Ishikawa (cell line): Measurements from ENCODE around the gene EPS8L3.

Experiments used
- CEBPB ChIP-seq: IDR thresholded peaks from 2 replicates; pipeline ENCODE4 v1.6.1; 2012
- CREB1 ChIP-seq: IDR thresholded peaks from 2 replicates; pipeline ENCODE4 v1.6.1; 2012; ENCODE audit warnings: low read depth
- EGR1 ChIP-seq: IDR thresholded peaks from 2 replicates; pipeline ENCODE4 v1.6.1; 2012
- EP300 ChIP-seq: IDR thresholded peaks from 2 replicates; pipeline ENCODE4 v1.6.1; 2012; ENCODE audit warnings: borderline replicate concordance
- FOXM1 ChIP-seq: IDR thresholded peaks from 2 replicates; pipeline ENCODE4 v1.6.1; 2012; ENCODE audit warnings: low read depth, borderline replicate concordance
- NFIC ChIP-seq: IDR thresholded peaks from 2 replicates; pipeline ENCODE4 v1.6.1; 2012
- RAD21 ChIP-seq: IDR thresholded peaks from 2 replicates; pipeline ENCODE4 v1.6.1; 2012; ENCODE audit warnings: low read depth
- REST ChIP-seq: IDR thresholded peaks from 2 replicates; pipeline ENCODE4 v1.6.1; 2012; ENCODE audit warnings: low read depth, mild to moderate bottlenecking
- TAF1 ChIP-seq: IDR thresholded peaks from 2 replicates; pipeline ENCODE4 v1.6.1; 2012; ENCODE audit warnings: low read depth, mild to moderate bottlenecking
- TCF12 ChIP-seq: IDR thresholded peaks from 2 replicates; pipeline ENCODE4 v1.6.1; 2012; ENCODE audit warnings: low read depth
- TEAD4 ChIP-seq: IDR thresholded peaks from 2 replicates; pipeline ENCODE4 v1.6.1; 2012
- YY1 ChIP-seq: IDR thresholded peaks from 2 replicates; pipeline ENCODE4 v1.6.1; 2012; ENCODE audit warnings: low read depth
- ZBTB7A ChIP-seq: IDR thresholded peaks from 2 replicates; pipeline ENCODE4 v1.6.1; 2012; ENCODE audit warnings: low read depth
- TF ChIP-seq, protein P1 (sequence below): IDR thresholded peaks from 2 replicates; pipeline ENCODE4 v1.6.1; 2012
- TF ChIP-seq, protein P2 (sequence below): IDR thresholded peaks from 2 replicates; pipeline ENCODE4 v1.6.1; 2012

The EPS8L3 gene

DNA sequence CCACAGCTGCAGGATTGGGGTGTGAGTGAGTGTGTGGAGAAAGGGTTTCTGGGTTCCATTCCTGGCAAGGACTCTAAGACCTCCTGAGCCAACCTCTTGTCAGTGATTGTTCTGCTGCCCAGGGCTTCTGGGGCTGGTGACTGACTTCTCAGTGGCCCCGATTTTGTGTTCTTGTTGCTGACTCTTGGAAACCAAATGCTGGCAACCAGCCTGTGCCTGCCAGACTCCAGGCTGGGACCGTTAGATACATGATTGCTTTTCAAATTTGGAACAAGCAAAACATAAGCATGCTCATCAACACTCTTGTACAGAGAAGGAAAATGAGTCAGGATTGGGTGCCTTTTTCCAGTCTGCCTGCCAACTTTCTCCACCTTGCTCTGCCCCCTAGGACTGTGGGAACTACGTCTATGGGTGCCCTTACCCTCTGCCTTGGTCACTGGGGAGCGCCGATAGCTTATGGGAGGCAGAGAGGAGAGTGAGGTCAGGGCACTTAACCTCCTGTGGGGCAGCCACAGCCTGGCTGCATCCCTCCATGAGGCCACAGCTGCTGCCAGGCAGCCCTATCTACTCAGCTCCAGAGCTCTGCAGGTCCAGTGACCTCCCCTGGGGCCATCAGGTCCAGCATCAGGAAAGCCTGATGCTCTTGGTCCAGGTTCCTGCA is 39.3 kb upstream of the EPS8L3 start:
- TF ChIP-seq CREB1 (no peak), NFIC (no peak), TEAD4 (no peak), REST (no peak), EP300 (no peak), FOXM1 (no peak), TCF12 (no peak), RAD21 (no peak), TAF1 (no peak), YY1 (no peak), CEBPB (no peak), EGR1 (no peak), ZBTB7A (no peak)
- TF ChIP-seq, protein P1, sequence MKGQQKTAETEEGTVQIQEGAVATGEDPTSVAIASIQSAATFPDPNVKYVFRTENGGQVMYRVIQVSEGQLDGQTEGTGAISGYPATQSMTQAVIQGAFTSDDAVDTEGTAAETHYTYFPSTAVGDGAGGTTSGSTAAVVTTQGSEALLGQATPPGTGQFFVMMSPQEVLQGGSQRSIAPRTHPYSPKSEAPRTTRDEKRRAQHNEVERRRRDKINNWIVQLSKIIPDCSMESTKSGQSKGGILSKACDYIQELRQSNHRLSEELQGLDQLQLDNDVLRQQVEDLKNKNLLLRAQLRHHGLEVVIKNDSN: no peak
- TF ChIP-seq, protein P2, sequence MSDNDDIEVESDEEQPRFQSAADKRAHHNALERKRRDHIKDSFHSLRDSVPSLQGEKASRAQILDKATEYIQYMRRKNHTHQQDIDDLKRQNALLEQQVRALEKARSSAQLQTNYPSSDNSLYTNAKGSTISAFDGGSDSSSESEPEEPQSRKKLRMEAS: no peak

DNA sequence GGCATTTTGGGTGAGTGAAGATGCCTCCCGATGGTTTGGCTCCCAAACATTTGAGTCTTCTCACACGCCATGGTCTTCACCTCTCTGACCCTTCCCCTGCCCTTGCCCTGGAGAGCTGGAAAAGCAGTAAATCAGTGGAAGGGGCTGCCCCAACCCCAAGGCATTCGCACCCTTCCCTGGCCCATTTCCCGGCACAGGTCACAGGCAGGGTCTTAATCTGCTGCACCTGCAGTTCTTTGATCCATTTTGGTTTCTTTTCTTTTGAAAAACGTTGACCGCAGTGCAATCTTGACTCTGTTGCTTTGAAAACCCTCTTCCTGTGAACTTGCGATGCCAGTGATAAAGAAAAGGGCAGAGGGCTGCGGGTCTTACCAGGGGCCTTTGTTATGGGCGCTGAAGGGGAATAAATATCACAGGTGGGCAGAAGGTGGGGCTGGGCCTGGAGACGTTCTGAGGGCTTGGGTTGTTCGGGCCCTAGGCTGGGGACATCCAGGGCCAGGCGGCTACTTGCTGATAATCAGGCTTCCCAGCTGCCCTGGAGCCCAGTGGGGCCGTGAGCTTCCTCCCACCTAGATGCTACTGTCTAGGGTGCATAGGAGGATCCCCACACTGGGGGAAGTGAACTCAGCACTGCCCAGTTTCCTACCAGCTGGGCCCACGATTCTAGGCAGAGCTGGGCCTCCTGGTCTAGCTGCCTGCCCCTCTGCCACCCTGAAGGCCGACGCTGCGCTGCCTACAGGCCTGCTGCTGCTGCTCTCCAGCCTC is 38.6 kb upstream of the EPS8L3 start:
- TF ChIP-seq CREB1 (no peak), FOXM1 (no peak), TCF12 (no peak), CEBPB (no peak), TAF1 (no peak), NFIC (no peak), ZBTB7A (no peak), EGR1 (no peak), REST (no peak), TEAD4 (no peak), RAD21 (no peak), YY1 (no peak), EP300 (no peak)
- TF ChIP-seq, protein P2: no peak
- TF ChIP-seq, protein P1: no peak

DNA sequence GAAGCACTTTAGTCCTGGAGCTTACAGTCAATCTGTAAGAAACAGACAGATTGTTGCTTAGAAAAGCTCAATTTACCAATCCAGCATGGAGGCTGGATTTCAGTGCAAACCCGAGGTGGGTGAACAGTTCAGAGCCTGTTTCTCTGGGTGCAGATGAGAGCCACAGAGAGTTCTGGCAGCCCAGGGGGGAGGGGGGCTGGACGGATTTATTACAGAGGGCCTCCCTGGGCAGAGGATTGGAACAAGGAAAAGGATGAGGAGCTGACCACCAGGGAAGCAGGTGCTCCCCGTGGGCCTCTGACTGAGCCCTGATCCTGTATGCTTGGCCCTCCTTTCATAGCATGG is 38.0 kb upstream of the EPS8L3 start:
- TF ChIP-seq TAF1 (no peak), NFIC (no peak), YY1 (no peak), TEAD4 (no peak), CREB1 (no peak), REST (no peak), EGR1 (no peak), ZBTB7A (no peak), RAD21 (no peak), CEBPB (no peak), EP300 (no peak), TCF12 (no peak)
- TF ChIP-seq, protein P1: no peak

GRCh38 chr1:109800291-109800690 is 36.6 kb upstream of the EPS8L3 start:
- TF ChIP-seq, protein P2: no peak
- no peak for TF ChIP-seq FOXM1
- no peak for TF ChIP-seq NFIC
- TF ChIP-seq YY1: no peak
- no peak for TF ChIP-seq TAF1
- TF ChIP-seq EGR1: no peak
- TF ChIP-seq, protein P1: no peak
- no peak for TF ChIP-seq CREB1
- TF ChIP-seq CEBPB: no peak
- no peak for TF ChIP-seq ZBTB7A
- no peak for TF ChIP-seq REST
- no peak for TF ChIP-seq TCF12
- TF ChIP-seq RAD21: no peak
- no peak for TF ChIP-seq EP300
- no peak for TF ChIP-seq TEAD4
